PC-3 (cell line): ENCODE results near the gene TEX26.

ENCODE experiments used
- EZH2 ChIP-seq: fragments of 300-600 bp; sonication (generic); IDR thresholded peaks from one replicate; pipeline ENCODE4 v1.6.1; 2017; ENCODE audit warnings: antibody characterized with exemption, mild to moderate bottlenecking, low read length; ENCODE audit not compliant: unreplicated experiment
- TF ChIP-seq, protein P1 (sequence below): fragments of 300-600 bp; sonication (generic); conservative IDR thresholded peaks from 2 replicates; pipeline ENCODE4 v1.5.1; 2017; ENCODE audit warnings: antibody characterized with exemption, low read depth, mild to moderate bottlenecking, low read length

DNA sequence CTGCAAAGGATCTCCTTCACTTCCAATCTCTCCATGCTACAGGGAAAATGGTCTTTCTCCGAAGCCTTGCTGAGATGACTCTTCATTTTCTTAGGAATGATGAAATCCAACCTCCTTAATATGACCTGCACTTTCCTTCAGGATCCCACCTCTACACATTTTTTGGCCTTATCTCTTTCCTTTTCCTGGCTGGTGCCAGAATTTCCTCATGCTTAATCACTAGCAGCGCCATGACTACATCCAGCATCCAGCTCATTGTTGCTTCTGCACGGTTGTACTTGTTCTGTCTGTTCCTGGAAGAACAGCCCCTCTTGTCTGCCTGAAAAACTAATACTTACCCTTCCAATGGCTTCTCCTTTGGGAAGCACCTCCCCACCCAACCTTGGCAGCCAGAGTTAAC lies 68.4 kb downstream of the TEX26 start:
- TF ChIP-seq, protein P1, sequence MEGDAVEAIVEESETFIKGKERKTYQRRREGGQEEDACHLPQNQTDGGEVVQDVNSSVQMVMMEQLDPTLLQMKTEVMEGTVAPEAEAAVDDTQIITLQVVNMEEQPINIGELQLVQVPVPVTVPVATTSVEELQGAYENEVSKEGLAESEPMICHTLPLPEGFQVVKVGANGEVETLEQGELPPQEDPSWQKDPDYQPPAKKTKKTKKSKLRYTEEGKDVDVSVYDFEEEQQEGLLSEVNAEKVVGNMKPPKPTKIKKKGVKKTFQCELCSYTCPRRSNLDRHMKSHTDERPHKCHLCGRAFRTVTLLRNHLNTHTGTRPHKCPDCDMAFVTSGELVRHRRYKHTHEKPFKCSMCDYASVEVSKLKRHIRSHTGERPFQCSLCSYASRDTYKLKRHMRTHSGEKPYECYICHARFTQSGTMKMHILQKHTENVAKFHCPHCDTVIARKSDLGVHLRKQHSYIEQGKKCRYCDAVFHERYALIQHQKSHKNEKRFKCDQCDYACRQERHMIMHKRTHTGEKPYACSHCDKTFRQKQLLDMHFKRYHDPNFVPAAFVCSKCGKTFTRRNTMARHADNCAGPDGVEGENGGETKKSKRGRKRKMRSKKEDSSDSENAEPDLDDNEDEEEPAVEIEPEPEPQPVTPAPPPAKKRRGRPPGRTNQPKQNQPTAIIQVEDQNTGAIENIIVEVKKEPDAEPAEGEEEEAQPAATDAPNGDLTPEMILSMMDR: no peak
- TF ChIP-seq EZH2: no peak
